Adrenal gland (tissue), 12 donors: Measurements from ENCODE around the gene GTF3A. TPM values are rescaled to one million over a fixed set of nuclear protein-coding genes. Genes with fewer than 3 reads are reported as not detected.

ENCODE experiments used
- DNase-seq, 7 donors: peaks; one replicate each; pipeline ENCODE4 v3.0.0-alpha.2; 2019 to 2020
- H3K27ac ChIP-seq, 5 donors: fragments of 200-600 bp; sonication (generic) in 4 of 5; 1 replicate in 3 of 5; 2 replicates in 2 of 5; pipeline versions ENCODE4 v1.5.1 to v1.8.0; 2016 to 2020; ENCODE audit warnings: mild to moderate bottlenecking in 1 of 5
- H3K27me3 ChIP-seq: fragments of 200-600 bp; 2 replicates; pipeline ENCODE4 v1.8.0; 2021
- H3K36me3 ChIP-seq, 2 donors: fragments of 200-600 bp; replicated peaks in 1 of 2; 1 replicate in 1 of 2; 2 replicates in 1 of 2; pipeline versions ENCODE4 v1.5.1 to v1.8.0; 2018 to 2022
- H3K4me1 ChIP-seq, 2 donors: fragments of 200-600 bp; replicated peaks in 1 of 2; 1 replicate in 1 of 2; 2 replicates in 1 of 2; pipeline versions ENCODE4 v1.5.1 to v1.8.0; 2018 to 2021
- H3K4me3 ChIP-seq, 4 donors: fragments of 200-600 bp; sonication (generic) in 3 of 4; one replicate each; pipeline ENCODE4 v1.5.1; 2016 to 2018
- H3K9me3 ChIP-seq, 3 donors: fragments of 200-600 bp; sonication (generic) in 1 of 3; replicated peaks in 1 of 3; 1 replicate in 2 of 3; 2 replicates in 1 of 3; pipeline versions ENCODE4 v1.5.1 to v1.8.0; 2016 to 2021
- CTCF ChIP-seq, 6 experiments: fragments of 450-650 bp in 4 of 6; fragments of 200-600 bp in 2 of 6; sonication (generic) in 1 of 6; IDR thresholded peaks; 1 replicate in 5 of 6; 2 replicates in 1 of 6; pipeline versions ENCODE4 v1.5.1 to v1.8.0; 2016 to 2021; ENCODE audit warnings: antibody characterized with exemption in 6 of 6, mild to moderate bottlenecking in 2 of 6, moderate library complexity in 1 of 6
- POLR2A ChIP-seq, 2 donors: fragments of 450-650 bp; IDR thresholded peaks; one replicate each; pipeline ENCODE4 v1.6.1; 2017; ENCODE audit warnings: antibody characterized with exemption in 2 of 2, mild to moderate bottlenecking in 2 of 2, moderate library complexity in 1 of 2
- WGBS, 4 donors: extraction: QIAGEN DNeasy Blood & Tissue Kit in 2 of 4; methylation state at CpG; one replicate each; pipeline versions ENCODE4 v1.1.5 to v1.1.7; 2013 to 2017; 5-methylcytosine and 5-hydroxymethylcytosine counted together
- intact Hi-C, 2 donors: fragments of 100-400 bp; cut with DNase I; formaldehyde crosslinking; loops; one replicate each; pipeline versions ENCODE4 v1.14.1 to v1.15.0; 2022 to 2023
- polyA plus RNA-seq, 3 donors: library from polyadenylated mRNA; stranded (reverse); fragments of 200-250 nt in 2 of 3; fragments of 350-450 nt in 1 of 3; fragmentation: Illumina TruSeq in 1 of 3; extraction: RNeasy Lipid Tissue Mini Kit (QIAGEN cat#74804) in 1 of 3; gene quantifications; one replicate each; pipeline ENCODE4 v1.2.3, GENCODE V29; 2013 to 2014
- total RNA-seq, 9 donors: library from RNA; depleted of rRNA in 4 of 9; stranded (reverse); fragments of >200 nt in 4 of 9; fragments of 120-200 nt in 1 of 9; fragmentation: NEBNext Ultra II Directional in 1 of 9; extraction: Animal tissue kit (Norgen Biotek cat#: 25700) in 1 of 9; gene quantifications; one replicate each; pipeline versions ENCODE4 v1.1.0 to v1.2.4, GENCODE V29; 2013 to 2023
- donor health status: healthy with polysubstance abuse.
- donor health status: Bipolar disorder and iron deficiency.
- donor health status: DM: yes; HTN: yes; CAD: no.
- donor health status: DM: no; HTN: no; CAD: no.
- donor health status: DM: no; HTN: no; CAD: no.
- donor health status: DM: yes; HTN: yes; CAD: no.

Gene GTF3A
- total and polyA plus RNA-seq, 12 donors, result 55.2 to 265 (median 115) TPM

- WGBS, 4 donors, result 60 to 79% (median 68%) methylated on average over 3 of the region's 3 CpGs
Measured at GRCh38 chr13:27411341-27411740, 13.1 kb upstream of the GTF3A start.

GRCh38 chr13:27415116-27415515, 9.3 kb upstream of the GTF3A start:
- Histone ChIP-seq H3K27me3 (no peaks in the 10 kb centered on the region), H3K4me1 (no peaks in the 10 kb centered on the region), H3K9me3 (no peaks in the 10 kb centered on the region), H3K4me3 (no peak overlapping the region), H3K27ac (no peak overlapping the region), H3K36me3 (no peaks in the 10 kb centered on the region)
- 70 to 91% (median 83%) methylated on average over 1 of the region's 1 CpG for WGBS, 4 donors
- intact Hi-C loops, result no loop called here
- TF ChIP-seq POLR2A (IDR thresholded peaks at IDR 0.05), result no peak
- TF ChIP-seq CTCF (IDR thresholded peaks at IDR 0.05), result no peak
- no peak for DNase-seq

More at GRCh38 chr13:27411341-27411740, 13.1 kb upstream of the GTF3A start:
- no peak overlapping the region for H3K4me3 ChIP-seq
- H3K9me3 ChIP-seq, result no peaks in the 10 kb centered on the region
- no peak for TF ChIP-seq CTCF (IDR thresholded peaks at IDR 0.05)
- TF ChIP-seq POLR2A (IDR thresholded peaks at IDR 0.05), result no peak
- intact Hi-C loops, result no loop called here
- H3K4me1 ChIP-seq, result no peaks in the 10 kb centered on the region
- no peak for DNase-seq
- H3K27ac ChIP-seq, result no peak overlapping the region
- H3K36me3 ChIP-seq, result no peaks in the 10 kb centered on the region
- H3K27me3 ChIP-seq, result no peaks in the 10 kb centered on the region

- intact Hi-C loops, result no loop called here
Measured at GRCh38 chr13:27419328-27419727, 5.1 kb upstream of the GTF3A start.

GRCh38 chr13:27421101-27421871, 3.1 kb upstream of the GTF3A start:
- WGBS, 4 donors, result 81 to 87% (median 85%) methylated on average over 8 of the region's 8 CpGs
- no peak for TF ChIP-seq POLR2A (IDR thresholded peaks at IDR 0.05)
- TF ChIP-seq CTCF (IDR thresholded peaks at IDR 0.05), result no peak
- intact Hi-C loops, result no loop called here

More at GRCh38 chr13:27419328-27419727, 5.1 kb upstream of the GTF3A start:
- DNase-seq, result no peak
- Histone ChIP-seq H3K27me3 (no peaks in the 10 kb centered on the region), H3K36me3 (no peaks in the 10 kb centered on the region), H3K27ac (no peak overlapping the region), H3K4me1 (no peaks in the 10 kb centered on the region), H3K4me3 (no peak overlapping the region), H3K9me3 (no peaks in the 10 kb centered on the region)
- 68 to 93% (median 89%) methylated on average over 1 of the region's 1 CpG for WGBS, 4 donors
- TF ChIP-seq CTCF (IDR thresholded peaks at IDR 0.05) (no peak), POLR2A (IDR thresholded peaks at IDR 0.05) (no peak)

More at GRCh38 chr13:27421101-27421871, 3.1 kb upstream of the GTF3A start:
- Histone ChIP-seq H3K36me3 (no peaks in the 10 kb centered on the region), H3K27me3 (no peaks in the 10 kb centered on the region), H3K9me3 (no peaks in the 10 kb centered on the region), H3K27ac (no peak overlapping the region), H3K4me1 (peaks cover 15 to 16% of the 10 kb centered on the region in 2 donors), H3K4me3 (no peak overlapping the region)
- DNase-seq, result no peak
